ENCODE measurements around the gene HTT.

Gene HTT

GRCh38 chr4:3218824-3219760 is 144.6 kb downstream of the HTT start:
- no peak for DNase-seq (ENCODE audit: low spot score)

GRCh38 chr4:3219761-3220475 is 145.4 kb downstream of the HTT start:
- DNase-seq (ENCODE audit: low spot score): no peak

- no peak for DNase-seq (ENCODE audit: low spot score)
Measured at GRCh38 chr4:3220476-3221183, 146.1 kb downstream of the HTT start.

- no peak for DNase-seq (ENCODE audit: low spot score)
Measured at GRCh38 chr4:3221184-3221494, 146.7 kb downstream of the HTT start.

GRCh38 chr4:3221996-3222395 is 147.5 kb downstream of the HTT start:
- no peak for DNase-seq (ENCODE audit: low spot score)

DNA sequence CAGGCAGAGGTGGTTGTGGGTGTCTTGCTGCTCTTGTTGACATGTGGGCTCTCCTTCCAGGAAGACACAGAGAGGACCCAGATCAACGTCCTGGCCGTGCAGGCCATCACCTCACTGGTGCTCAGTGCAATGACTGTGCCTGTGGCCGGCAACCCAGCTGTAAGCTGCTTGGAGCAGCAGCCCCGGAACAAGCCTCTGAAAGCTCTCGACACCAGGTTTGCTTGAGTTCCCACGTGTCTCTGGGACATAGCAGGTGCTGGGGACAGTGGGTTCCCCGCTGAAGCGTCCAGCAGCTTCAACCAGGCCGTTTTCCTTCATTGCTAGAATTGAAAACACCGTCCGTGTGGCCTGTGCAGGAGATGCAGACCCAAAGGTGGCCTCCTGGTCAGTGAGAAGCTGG is 148.9 kb downstream of the HTT start:
- no peak for DNase-seq (ENCODE audit: low spot score)

DNA sequence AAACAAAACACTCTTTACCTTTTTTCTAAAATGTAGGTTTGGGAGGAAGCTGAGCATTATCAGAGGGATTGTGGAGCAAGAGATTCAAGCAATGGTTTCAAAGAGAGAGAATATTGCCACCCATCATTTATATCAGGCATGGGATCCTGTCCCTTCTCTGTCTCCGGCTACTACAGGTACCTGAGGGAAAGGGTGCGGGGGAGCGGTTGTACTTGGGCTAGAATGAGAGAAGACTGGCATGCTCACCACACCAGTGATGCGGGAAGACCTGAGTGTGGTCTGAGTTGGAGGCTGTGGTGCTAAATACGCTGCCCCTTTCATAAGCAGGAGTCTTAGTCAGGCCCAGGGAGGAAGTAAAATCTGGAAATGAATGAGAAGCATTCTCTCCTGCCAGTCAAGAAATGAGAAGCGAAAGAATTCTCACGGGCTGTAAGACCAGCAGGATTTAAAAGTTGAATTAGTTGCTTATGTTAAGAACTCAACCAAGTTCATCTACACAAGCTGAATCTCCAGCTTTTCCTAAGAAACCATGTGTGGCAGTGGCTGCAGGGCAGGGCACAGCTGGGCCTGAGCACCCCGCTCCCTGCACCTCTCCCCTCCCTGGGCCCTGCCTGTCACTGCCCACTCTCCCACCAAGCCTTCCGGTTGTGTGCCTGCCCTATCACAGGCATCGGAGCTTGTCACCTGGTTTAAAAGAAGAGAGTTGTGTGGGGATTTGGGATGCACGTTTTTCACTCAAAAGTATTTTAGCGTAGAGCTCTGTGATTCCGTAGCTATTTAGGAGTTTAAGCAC is 149.7 kb downstream of the HTT start:
- DNase-seq (ENCODE audit: low spot score): no peak

DNA sequence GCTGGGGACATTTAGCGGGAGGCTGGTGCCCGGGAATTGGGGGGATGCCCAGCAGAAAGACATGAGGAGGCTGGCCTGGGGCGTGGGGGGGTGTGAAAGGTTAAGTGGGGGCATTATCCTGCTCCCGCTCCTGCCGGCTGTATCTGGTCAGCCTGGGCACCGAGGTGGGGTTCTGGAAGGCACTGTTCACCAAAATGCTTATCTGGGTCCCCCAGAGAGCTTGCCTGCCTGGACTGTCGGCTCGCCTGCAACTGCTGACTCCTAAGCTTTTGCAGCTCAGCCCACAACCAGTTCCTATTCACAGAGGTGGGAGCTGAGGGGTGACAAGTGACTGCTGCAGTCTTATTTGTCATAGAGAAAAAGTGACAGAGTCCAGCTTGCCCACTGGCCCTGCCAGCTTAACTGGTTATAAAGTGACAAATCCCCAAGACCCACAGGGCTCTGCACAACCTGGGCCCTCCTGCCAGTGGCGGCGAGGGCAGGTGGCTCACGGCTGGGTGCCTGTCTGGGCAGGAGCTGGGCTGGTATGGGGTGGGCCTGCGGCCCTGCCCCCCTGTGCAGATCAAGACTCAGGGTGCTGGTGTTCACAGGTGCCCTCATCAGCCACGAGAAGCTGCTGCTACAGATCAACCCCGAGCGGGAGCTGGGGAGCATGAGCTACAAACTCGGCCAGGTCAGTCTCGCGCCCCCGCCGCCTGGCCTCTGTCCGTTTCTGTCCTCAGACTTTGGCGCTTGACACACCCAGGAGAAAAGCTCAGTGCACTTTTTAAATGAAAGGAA is 150.8 kb downstream of the HTT start:
- no peak for DNase-seq (ENCODE audit: low spot score)

GRCh38 chr4:3225936-3226335 is 151.5 kb downstream of the HTT start:
- DNase-seq (ENCODE audit: low spot score): no peak

DNA sequence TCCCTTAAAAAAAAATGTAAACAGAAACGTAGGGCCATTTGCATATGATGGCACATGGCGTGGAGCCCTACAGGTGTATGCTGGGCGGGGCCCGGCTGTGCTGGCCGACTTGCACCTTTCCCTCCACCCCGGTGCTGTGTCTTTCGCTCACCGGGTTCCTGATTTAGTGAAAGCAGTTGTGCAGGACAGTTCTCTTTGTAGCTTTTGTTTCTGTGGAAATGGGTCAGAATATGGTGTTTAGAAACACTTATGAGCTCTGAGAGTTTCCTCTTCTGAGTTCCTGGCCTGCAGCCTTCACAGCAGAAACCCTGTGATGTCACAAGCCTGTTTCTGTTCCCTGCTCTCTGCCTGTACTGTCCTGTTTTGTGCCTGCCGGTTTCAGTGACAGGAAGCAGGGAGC is 152.0 kb downstream of the HTT start:
- DNase-seq (ENCODE audit: low spot score): no peak

GRCh38 chr4:3226944-3227343 is 152.5 kb downstream of the HTT start:
- no peak for DNase-seq (ENCODE audit: low spot score)

- no peak for DNase-seq (ENCODE audit: low spot score)
Measured at GRCh38 chr4:3227878-3228675, 153.6 kb downstream of the HTT start.

GRCh38 chr4:3228881-3229280 is 154.4 kb downstream of the HTT start:
- no peak for DNase-seq (ENCODE audit: low spot score)

GRCh38 chr4:3229328-3229727 is 154.8 kb downstream of the HTT start:
- no peak for DNase-seq (ENCODE audit: low spot score)

GRCh38 chr4:3229964-3230363 is 155.5 kb downstream of the HTT start:
- DNase-seq (ENCODE audit: low spot score): no peak

- no peak for DNase-seq (ENCODE audit: low spot score)
Measured at GRCh38 chr4:3231471-3231870, 157.0 kb downstream of the HTT start.

DNA sequence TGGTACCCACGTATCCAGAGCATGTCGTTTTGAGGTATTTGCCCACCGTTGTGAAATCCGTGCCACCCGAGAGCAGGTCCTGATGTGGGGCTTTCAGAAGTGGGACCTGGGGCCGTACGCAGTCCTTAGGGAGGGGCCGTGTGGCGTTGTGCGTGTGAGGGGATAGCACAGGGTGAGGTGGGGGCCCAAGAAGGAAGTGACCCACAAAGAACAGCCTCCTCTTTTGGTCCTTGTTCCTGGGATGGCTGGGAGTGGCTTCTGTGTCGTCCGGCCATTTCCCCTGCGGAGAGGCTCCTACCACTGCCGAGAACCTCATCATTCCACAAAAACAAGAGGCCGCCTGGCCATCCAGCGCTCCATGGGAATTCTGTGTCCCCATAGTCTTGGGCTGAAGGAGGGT is 157.5 kb downstream of the HTT start:
- no peak for DNase-seq (ENCODE audit: low spot score)

- no peak for DNase-seq (ENCODE audit: low spot score)
Measured at GRCh38 chr4:3232871-3233271, 158.4 kb downstream of the HTT start.

DNA sequence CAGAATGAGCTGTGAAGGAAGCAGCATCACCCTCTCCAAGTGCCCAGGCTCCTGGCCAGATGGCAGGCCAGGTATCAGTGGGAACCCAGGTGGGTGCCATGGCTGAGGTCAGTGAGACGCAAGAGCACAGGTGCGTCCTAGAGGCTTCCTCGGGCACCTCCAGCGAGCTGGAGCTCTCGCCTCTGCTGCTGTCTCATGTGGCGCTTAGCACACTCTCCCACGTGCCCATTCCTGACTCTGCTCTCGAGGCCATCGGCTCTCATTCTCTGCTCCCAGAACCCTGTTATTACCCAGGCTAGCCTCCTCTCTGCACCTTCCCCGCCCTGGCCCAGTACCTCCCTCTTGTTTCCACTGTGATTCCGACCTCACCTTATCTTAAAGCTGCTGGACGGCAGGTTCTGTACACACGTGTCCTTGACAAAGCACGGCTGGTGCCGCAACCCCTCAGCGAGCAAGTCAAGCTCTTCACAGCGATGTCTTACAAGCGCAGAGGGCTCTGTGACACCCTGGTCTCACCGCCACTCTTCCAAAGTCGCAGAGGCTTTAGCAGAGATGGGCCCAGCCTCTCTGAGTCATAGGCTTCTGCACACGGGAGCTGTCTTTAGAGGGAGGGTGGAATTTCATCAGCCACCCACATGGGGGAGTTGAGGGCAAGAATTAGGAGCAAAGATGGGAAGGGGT is 159.1 kb downstream of the HTT start:
- DNase-seq (ENCODE audit: low spot score): no peak

All from COLO829 (cell line).